Kidney glomerular epithelial cell (primary cell): ENCODE data around the gene OR52M1.

Source experiments
- DNase-seq: peaks from one replicate; lab custom pipeline; 2025; lab: John Stamatoyannopoulos, UW

Gene OR52M1

GRCh38 chr11:4569075-4569474 is 24.1 kb downstream of the OR52M1 start:
- no peak for DNase-seq

- DNase-seq = no peak
These were observed 31.9 kb downstream of the OR52M1 start for GRCh38 chr11:4576880-4577279.

GRCh38 chr11:4577761-4578160 is 32.8 kb downstream of the OR52M1 start:
- no peak for DNase-seq

GRCh38 chr11:4578624-4579023 is 33.6 kb downstream of the OR52M1 start:
- no peak for DNase-seq

GRCh38 chr11:4580124-4580523 is 35.1 kb downstream of the OR52M1 start:
- no peak for DNase-seq

GRCh38 chr11:4581443-4581842 is 36.5 kb downstream of the OR52M1 start, which contains the start of gene OR52I2:
TSS of gene OR52I2 (plus strand) at chr11:4581743.
- no peak for DNase-seq

- no peak for DNase-seq
These were observed 44.0 kb downstream of the OR52M1 start for GRCh38 chr11:4589017-4589416.

- DNase-seq = no peak
These were observed 48.7 kb downstream of the OR52M1 start, which contains the start of gene OR52I1 for GRCh38 chr11:4593739-4594138. TSS of gene OR52I1 (plus strand) at chr11:4594039. CDS start at chr11:4594039, 0 bp downstream.
